H1 (cell line): ENCODE measurements around the gene TEX14. TPM values are rescaled to one million over a fixed set of nuclear protein-coding genes. Genes with fewer than 3 reads are reported as not detected.
A peak's percentile ranks its signal among the peaks of the same experiment; 100 is the strongest.

Experiments used
- CTCF ChIA-PET: fragments of 300-600 bp; sonication (Branson Sonifier 250); formaldehyde crosslinking; loops from one replicate; lab custom pipeline; 2021; ENCODE audit not compliant: partially characterized antibody; lab: Charles Lee
- POLR2A ChIA-PET: fragments of 300-600 bp; sonication (Branson Sonifier 250); formaldehyde crosslinking; loops from one replicate; lab custom pipeline; 2021; ENCODE audit warnings: inconsistent platforms; ENCODE audit not compliant: partially characterized antibody; lab: Charles Lee
- DNase-seq, 2 experiments: peaks; one replicate each; pipeline versions ENCODE4 v3.0.0 to v3.0.0-alpha.2; 2010 to 2022; ENCODE audit warnings: low spot score in 2 of 2, low read depth in 1 of 2, mixed read lengths in 1 of 2
- FAIRE-seq: peaks from 2 replicates; lab custom pipeline; 2011; peaks lifted over from hg19 to GRCh38; lab: Jason Lieb, UNC
- H2AFZ ChIP-seq: 2 replicates; pipeline ENCODE4 v1.8.1; 2012; ENCODE audit warnings: low read length, inconsistent platforms
- H2AK5ac ChIP-seq: 2 replicates; pipeline ENCODE4 v1.6.1; 2013; ENCODE audit warnings: low read depth, low read length
- H2BK120ac ChIP-seq: replicated peaks from 2 replicates; pipeline ENCODE3; 2013; ENCODE audit warnings: low read depth, low read length, inconsistent platforms
- H2BK12ac ChIP-seq: 2 replicates; pipeline ENCODE4 v1.6.1; 2013; ENCODE audit warnings: low read depth, low read length
- H2BK15ac ChIP-seq: 2 replicates; pipeline ENCODE4 v1.6.1; 2013; ENCODE audit warnings: low read length
- H2BK20ac ChIP-seq: 2 replicates; pipeline ENCODE4 v1.6.1; 2013; ENCODE audit warnings: low read length
- H2BK5ac ChIP-seq: 2 replicates; pipeline ENCODE4 v1.6.1; 2013; ENCODE audit warnings: low read depth, low read length
- H3K14ac ChIP-seq: 2 replicates; pipeline ENCODE4 v1.6.1; 2013; ENCODE audit warnings: inconsistent platforms; ENCODE audit not compliant: insufficient read length
- H3K18ac ChIP-seq: 2 replicates; pipeline ENCODE4 v1.6.1; 2013; ENCODE audit warnings: low read length; ENCODE audit errors: extremely low read depth
- H3K23ac ChIP-seq: 2 replicates; pipeline ENCODE4 v1.6.1; 2013; ENCODE audit warnings: inconsistent platforms; ENCODE audit not compliant: insufficient read length
- H3K23me2 ChIP-seq: 2 replicates; pipeline ENCODE4 v1.6.1; 2013; ENCODE audit warnings: low read depth, low read length
- H3K27ac ChIP-seq: 2 replicates; pipeline ENCODE4 v1.6.1; 2011; ENCODE audit warnings: low read depth, low read length, inconsistent platforms
- H3K27me3 ChIP-seq, 4 experiments: replicated peaks in 1 of 4; 1 replicate in 1 of 4; 2 replicates in 3 of 4; pipeline versions ENCODE4 v1.6.1 to v1.8.1; 2011 to 2013; ENCODE audit warnings: low read length in 3 of 4, mild to moderate bottlenecking in 3 of 4, inconsistent platforms in 2 of 4, mixed read lengths in 2 of 4, moderate library complexity in 1 of 4; ENCODE audit not compliant: control insufficient read depth in 3 of 4, insufficient read depth in 3 of 4; ENCODE audit errors: extremely low read depth in 1 of 4
- H3K36me3 ChIP-seq, 4 experiments: 2 replicates each; pipeline versions ENCODE4 v1.6.1 to v1.8.1; 2011 to 2013; ENCODE audit warnings: mild to moderate bottlenecking in 4 of 4, low read length in 3 of 4, moderate library complexity in 2 of 4, control low read depth in 1 of 4, inconsistent platforms in 1 of 4; ENCODE audit not compliant: insufficient read depth in 4 of 4, control insufficient read depth in 2 of 4
- H3K4ac ChIP-seq: replicated peaks from 2 replicates; pipeline ENCODE3; 2013; ENCODE audit warnings: low read length, low read depth, mixed read lengths, inconsistent platforms; ENCODE audit not compliant: insufficient read length
- H3K4me1 ChIP-seq, 4 experiments: replicated peaks in 1 of 4; 1 replicate in 1 of 4; 2 replicates in 3 of 4; pipeline versions ENCODE4 v1.6.1 to v1.8.1; 2011 to 2013; ENCODE audit warnings: low read length in 3 of 4, inconsistent platforms in 2 of 4, mixed read lengths in 1 of 4; ENCODE audit not compliant: insufficient read depth in 4 of 4, control insufficient read depth in 3 of 4
- H3K4me2 ChIP-seq, 2 experiments: 2 replicates each; pipeline versions ENCODE4 v1.6.1 to v1.8.1; 2011 to 2013; ENCODE audit warnings: low read depth in 2 of 2, low read length in 2 of 2, control low read depth in 1 of 2, inconsistent platforms in 1 of 2, mild to moderate bottlenecking in 1 of 2; ENCODE audit not compliant: insufficient read depth in 1 of 2
- H3K4me3 ChIP-seq, 4 experiments: fragments of 200-600, 300-600 bp in 1 of 4; sonication (generic), shearing (Covaris generic), sonication (Bioruptor Twin) in 1 of 4; 2 replicates each; pipeline versions ENCODE4 v1.5.1 to v1.8.1; 2011 to 2016; ENCODE audit warnings: low read length in 4 of 4, low read depth in 3 of 4, control low read depth in 2 of 4, inconsistent platforms in 2 of 4, mild to moderate bottlenecking in 2 of 4, mixed read lengths in 1 of 4, moderate library complexity in 1 of 4; ENCODE audit not compliant: insufficient read depth in 2 of 4; ENCODE audit errors: extremely low read depth in 1 of 4
- H3K56ac ChIP-seq: replicated peaks from 2 replicates; pipeline ENCODE3; 2013; ENCODE audit warnings: low read depth, mild to moderate bottlenecking, mixed read lengths, low read length, inconsistent platforms; ENCODE audit not compliant: insufficient read length
- H3K79me1 ChIP-seq: 2 replicates; pipeline ENCODE4 v1.6.1; 2013; ENCODE audit warnings: low read depth, low read length, control low read depth
- H3K79me2 ChIP-seq, 2 experiments: 2 replicates each; pipeline versions ENCODE4 v1.6.1 to v1.8.1; 2012 to 2013; ENCODE audit warnings: low read length in 2 of 2, mild to moderate bottlenecking in 2 of 2, inconsistent platforms in 1 of 2; ENCODE audit not compliant: insufficient read depth in 2 of 2, control insufficient read depth in 1 of 2
- H3K9ac ChIP-seq, 4 experiments: replicated peaks in 1 of 4; 1 replicate in 1 of 4; 2 replicates in 3 of 4; pipeline versions ENCODE4 v1.6.1 to v1.8.1; 2011 to 2013; ENCODE audit warnings: low read depth in 3 of 4, low read length in 3 of 4, control low read depth in 2 of 4, mild to moderate bottlenecking in 2 of 4, moderate library complexity in 2 of 4, inconsistent platforms in 1 of 4; ENCODE audit errors: extremely low read depth in 1 of 4
- H3K9me3 ChIP-seq, 2 experiments: 2 replicates each; pipeline versions ENCODE4 v1.6.1 to v1.8.1; 2012 to 2013; ENCODE audit warnings: mild to moderate bottlenecking in 2 of 2, moderate library complexity in 2 of 2, control low read depth in 1 of 2, inconsistent platforms in 1 of 2, low read depth in 1 of 2, low read length in 1 of 2, mixed read lengths in 1 of 2; ENCODE audit not compliant: insufficient read depth in 2 of 2
- H4K20me1 ChIP-seq, 2 experiments: replicated peaks in 1 of 2; 2 replicates each; pipeline versions ENCODE3 to v1.8.1; 2011 to 2013; ENCODE audit warnings: inconsistent platforms in 2 of 2, low read length in 2 of 2, mild to moderate bottlenecking in 1 of 2; ENCODE audit not compliant: insufficient read depth in 2 of 2, control insufficient read depth in 1 of 2
- H4K5ac ChIP-seq: 2 replicates; pipeline ENCODE4 v1.6.1; 2013; ENCODE audit warnings: low read length, low read depth, mixed read lengths, inconsistent platforms; ENCODE audit not compliant: insufficient read length
- H4K8ac ChIP-seq: 2 replicates; pipeline ENCODE4 v1.8.0; 2013; ENCODE audit warnings: mild to moderate bottlenecking, moderate library complexity, low read length, inconsistent platforms; ENCODE audit not compliant: insufficient read depth; ENCODE audit errors: extremely low read depth
- H4K91ac ChIP-seq: replicated peaks from 2 replicates; pipeline ENCODE3; 2013; ENCODE audit warnings: low read length, mixed read lengths, inconsistent platforms; ENCODE audit not compliant: insufficient read length
- CTCF ChIP-seq, 3 experiments: IDR thresholded peaks; 1 replicate in 2 of 3; 2 replicates in 1 of 3; pipeline versions ENCODE4 v1.5.1 to v1.6.1; 2011; ENCODE audit warnings: low read length in 3 of 3, mild to moderate bottlenecking in 3 of 3, inconsistent platforms in 2 of 3, low read depth in 1 of 3, moderate library complexity in 1 of 3; ENCODE audit not compliant: insufficient read depth in 1 of 3; ENCODE audit errors: control extremely low read depth in 1 of 3
- JUN ChIP-seq: IDR thresholded peaks from 2 replicates; pipeline ENCODE4 v1.6.1; 2011; ENCODE audit warnings: low read depth, mild to moderate bottlenecking, improper control_type of control experiment, low read length
- RAD21 ChIP-seq, 2 experiments: IDR thresholded peaks in 1 of 2; conservative IDR thresholded peaks in 1 of 2; 2 replicates each; pipeline ENCODE4 v1.6.1; 2011; ENCODE audit warnings: low read depth in 2 of 2, low read length in 2 of 2, improper control_type of control experiment in 1 of 2, inconsistent platforms in 1 of 2, mild to moderate bottlenecking in 1 of 2, moderate library complexity in 1 of 2
- WGBS, 2 experiments: shearing (Covaris generic) in 1 of 2; methylation state at CpG; one replicate each; pipeline versions ENCODE4 v1.1.6 to v1.1.7; 2013 to 2015; ENCODE audit warnings: low lambda C conversion rate in 2 of 2, mixed read lengths in 2 of 2, inconsistent platforms in 1 of 2, low coverage in 1 of 2, missing lambda C conversion rate in 1 of 2; ENCODE audit not compliant: insufficient replicate concordance in 2 of 2, insufficient coverage in 1 of 2, insufficient read length in 1 of 2; ENCODE audit errors: extremely low coverage in 1 of 2, missing lambda C conversion rate in 1 of 2; 5-methylcytosine and 5-hydroxymethylcytosine counted together
- polyA plus RNA-seq, 7 experiments: library from polyadenylated mRNA; depleted of rRNA in 3 of 7; stranded (reverse) in 5 of 7; unstranded in 2 of 7; fragments of >200 nt in 5 of 7; fragments of 200-250 nt in 2 of 7; gene quantifications; 1 replicate in 5 of 7; 2 replicates in 1 of 7; 4 replicates in 1 of 7; pipeline versions ENCODE4 v1.2.1 to v1.2.3, GENCODE V29; 2011 to 2013; ENCODE audit warnings: missing spikeins in 2 of 7, mixed read lengths in 2 of 7
- total RNA-seq: library from RNA; stranded (reverse); fragmentation: NEBNext Ultra II Directional; extraction: Animal tissue kit (Norgen Biotek cat#: 25700); gene quantifications from 2 replicates; pipeline ENCODE4 v1.2.1, GENCODE V29; 2021

The TEX14 gene
- total and polyA plus RNA-seq, 2 of the 8 experiments (the other 6 are each of a cell fraction or from before 2014, with no cell fraction given) = 0.83 to 2.5 TPM

- POLR2A ChIA-PET = interaction anchor here (0.8 to 3.4 kb wide), 4 partner anchors 90 to 118 kb away, joined by 4 to 18 read pairs (median 6); no protein-coding TSS in a partner anchor
- no peaks in the 10 kb centered on the region for H3K9me3 ChIP-seq
- 51% methylated on average over 2 of the region's 2 CpGs; no CpG with 5 or more reads in 1 of the 2 experiments for WGBS, 2 experiments
These were observed 150.6 kb downstream of the TEX14 start for GRCh38 chr17:58541249-58541648.

More at GRCh38 chr17:58541249-58541648, 150.6 kb downstream of the TEX14 start:
- FAIRE-seq (peak; percentile 24), DNase-seq (no peak)
- no peaks in the 10 kb centered on the region for H3K79me1 ChIP-seq
- no peak for TF ChIP-seq JUN
- peak; percentile 61 to 65 (median 64) for TF ChIP-seq CTCF (IDR thresholded peaks at IDR 0.05; ENCODE audit: control extremely low read depth in 1 of 3, insufficient read depth in 1 of 3, low read depth in 1 of 3, low read length in 3 of 3)
- peak; percentile 64 to 69 for TF ChIP-seq RAD21 (IDR thresholded peaks at IDR 0.05 in 1 of 2, conservative IDR thresholded peaks at IDR 0.05 in 1 of 2; ENCODE audit: low read depth in 2 of 2, low read length in 2 of 2)
- H3K4me1 ChIP-seq = no peaks in the 10 kb centered on the region; a peak in 1 of 7 replicates
- no peaks in the 10 kb centered on the region for H3K36me3 ChIP-seq
- CTCF ChIA-PET = interaction anchor here (0.7 to 16.5 kb wide), 29 partner anchors 9 to 176 kb away, joined by 3 to 163 read pairs (median 5); no protein-coding TSS in a partner anchor
- H2BK20ac ChIP-seq = no peak overlapping the region
- no peak overlapping the region for H2AK5ac ChIP-seq
- no peaks in the 10 kb centered on the region for H4K20me1 ChIP-seq
- peak overlapping the region; percentile 67; the same call in 1 of the 2 replicates for H2AFZ ChIP-seq
- H4K5ac ChIP-seq = no peak overlapping the region
- H3K18ac ChIP-seq = no peak overlapping the region
- no peak overlapping the region for H4K91ac ChIP-seq
- no peak overlapping the region for H3K4me2 ChIP-seq
- no peaks in the 10 kb centered on the region for H3K79me2 ChIP-seq
- no peak overlapping the region for H3K4me3 ChIP-seq
- no peak overlapping the region for H3K4ac ChIP-seq
- H3K56ac ChIP-seq = no peak overlapping the region
- H3K14ac ChIP-seq = no peak overlapping the region
- H2BK15ac ChIP-seq = no peak overlapping the region
- H3K23ac ChIP-seq = no peak overlapping the region
- no peaks in the 10 kb centered on the region for H3K23me2 ChIP-seq
- no peak overlapping the region for H2BK5ac ChIP-seq
- H2BK12ac ChIP-seq = no peak overlapping the region
- H3K9ac ChIP-seq = no peak overlapping the region
- H3K27me3 ChIP-seq = no peaks in the 10 kb centered on the region
- no peak overlapping the region for H3K27ac ChIP-seq
- no peak overlapping the region for H2BK120ac ChIP-seq
- no peak overlapping the region for H4K8ac ChIP-seq
